Amniotic epithelial cell (primary cell): ENCODE data around the gene SNX1.
"Not testable (repeated sequence)": the region's sequence is repeated elsewhere in the genome, so short reads cannot be mapped to it uniquely, and the experiment has no call there.

Experiments
- DNase-seq: peaks from one replicate; pipeline ENCODE4 v3.0.0-alpha.2; 2010; ENCODE audit warnings: low read depth

SNX1 gene

DNA sequence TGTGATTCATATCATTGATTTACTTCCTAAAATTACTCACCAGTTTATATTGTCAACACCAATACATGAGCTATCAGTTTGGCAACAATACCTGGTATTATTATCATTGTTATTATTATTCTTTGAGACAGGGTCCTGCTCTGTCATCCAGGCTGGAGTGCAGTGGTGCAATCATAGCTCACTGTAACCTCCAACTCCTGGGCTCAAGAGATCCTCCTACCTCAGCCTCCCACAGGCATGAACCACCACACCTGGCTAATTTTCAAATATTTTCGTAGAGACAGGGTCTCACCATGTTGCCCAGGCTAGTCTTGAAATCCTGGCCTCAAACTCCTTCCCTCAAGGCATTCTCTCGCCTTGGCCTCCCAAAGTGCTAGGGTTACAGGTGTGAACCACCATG lies 22.3 kb upstream of the SNX1 start:
- DNase-seq: not testable (repeated sequence)

DNA sequence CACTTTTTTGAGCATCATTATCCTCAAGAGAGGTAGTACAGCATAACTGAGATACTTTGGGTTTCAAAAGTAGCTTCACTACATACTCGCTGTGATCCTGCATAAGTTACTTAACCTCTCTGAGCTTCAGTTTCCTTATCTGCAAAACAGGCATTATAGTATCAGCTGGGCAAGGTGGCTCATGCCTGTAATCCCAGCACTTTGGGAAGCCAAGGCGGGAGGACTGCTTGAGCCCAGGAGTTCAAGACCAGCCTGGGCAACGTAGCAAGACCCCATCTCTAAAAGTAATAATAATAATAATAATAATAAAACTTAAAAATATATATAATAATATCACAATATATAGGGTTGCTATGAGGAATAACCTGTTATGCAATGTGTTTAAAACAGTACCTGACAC lies 13.0 kb upstream of the SNX1 start:
- no peak for DNase-seq

DNA sequence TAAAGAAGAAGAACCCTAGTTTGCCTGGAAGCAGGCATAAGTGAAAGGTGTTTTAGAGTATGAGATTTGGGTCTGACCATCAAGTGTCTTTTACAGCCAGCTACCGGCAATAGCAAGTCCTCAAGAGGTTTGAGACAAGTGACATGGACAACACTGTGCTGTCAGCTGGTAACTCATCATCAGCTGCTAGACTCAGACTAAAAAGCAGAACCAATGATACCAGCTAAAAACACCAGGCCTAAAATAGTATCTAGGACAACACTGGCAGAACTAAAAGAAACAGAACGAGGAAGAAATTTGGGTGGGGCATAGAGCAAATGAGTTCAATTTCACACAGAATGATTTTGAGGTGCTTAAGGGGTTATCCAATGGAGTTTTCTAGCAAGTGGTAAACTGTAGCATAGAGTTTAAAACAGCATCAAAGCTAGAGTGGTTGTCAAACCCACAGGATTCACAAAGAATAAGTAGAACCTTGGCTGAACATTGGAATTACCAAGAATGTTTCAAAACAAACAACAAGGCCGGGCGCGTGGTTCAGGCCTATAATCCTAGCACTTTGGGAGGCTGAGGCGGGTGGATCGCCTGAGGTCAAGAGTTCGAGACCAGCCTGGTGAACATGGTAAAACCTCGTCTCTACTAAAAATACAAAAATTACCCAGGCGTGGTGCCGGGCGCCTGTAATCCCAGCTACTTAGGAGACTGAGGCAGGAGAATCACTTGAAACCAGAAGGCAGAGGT lies 6.1 kb upstream of the SNX1 start:
- no peak for DNase-seq

DNA sequence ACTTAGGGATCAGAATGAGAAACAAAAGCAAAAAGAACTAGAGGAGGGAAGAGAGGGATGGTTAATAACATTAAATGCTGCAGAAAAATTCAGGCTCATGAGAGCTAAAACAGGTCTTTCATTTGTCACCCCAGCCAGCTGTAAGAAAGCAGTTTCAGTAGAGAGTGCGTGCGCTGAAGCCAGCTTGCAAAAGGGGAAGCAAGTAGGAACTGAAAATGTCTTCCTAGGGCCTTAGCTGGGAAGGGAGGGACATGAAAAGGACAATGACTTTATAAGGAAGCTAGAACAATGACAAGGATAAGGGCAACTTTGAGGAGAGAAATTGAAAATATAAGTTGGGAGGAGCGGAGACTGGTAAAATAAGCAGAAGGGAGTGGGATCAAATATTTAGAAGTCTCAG lies 5.3 kb upstream of the SNX1 start:
- DNase-seq: no peak

DNA sequence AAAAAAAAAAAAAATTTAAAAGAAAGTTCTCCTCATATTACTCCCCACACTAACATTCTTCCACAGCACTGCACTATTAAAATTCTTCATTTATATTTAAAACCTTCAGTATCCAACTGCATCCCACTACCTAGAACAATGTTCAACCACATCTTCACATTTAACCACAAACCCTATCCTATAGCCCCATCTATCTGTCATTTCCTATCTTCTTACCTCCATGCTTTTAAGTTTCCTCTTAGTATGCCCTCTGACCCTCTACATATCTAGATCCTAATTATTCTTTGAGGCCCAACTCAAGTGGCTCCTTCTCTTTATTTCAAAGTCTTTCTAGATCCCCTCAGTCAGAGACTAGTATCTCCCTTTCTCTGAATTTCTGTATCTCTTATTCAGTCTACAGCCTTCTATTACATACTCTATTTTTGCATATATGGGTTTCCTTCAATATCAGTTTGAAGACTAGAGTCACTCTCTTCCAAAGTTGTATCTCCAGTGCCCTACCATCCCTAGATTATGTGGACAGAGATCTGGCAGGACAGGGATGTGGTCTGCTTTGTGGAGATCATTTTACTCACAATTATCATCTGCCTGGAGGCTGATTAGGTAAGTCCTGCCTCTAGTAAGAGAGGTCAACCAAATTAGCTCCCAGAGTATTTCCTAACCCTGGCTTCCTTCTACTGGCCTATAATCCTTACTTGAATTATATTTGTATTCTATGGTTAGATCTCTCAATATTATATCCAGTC lies 3.5 kb upstream of the SNX1 start:
- no peak for DNase-seq

DNA sequence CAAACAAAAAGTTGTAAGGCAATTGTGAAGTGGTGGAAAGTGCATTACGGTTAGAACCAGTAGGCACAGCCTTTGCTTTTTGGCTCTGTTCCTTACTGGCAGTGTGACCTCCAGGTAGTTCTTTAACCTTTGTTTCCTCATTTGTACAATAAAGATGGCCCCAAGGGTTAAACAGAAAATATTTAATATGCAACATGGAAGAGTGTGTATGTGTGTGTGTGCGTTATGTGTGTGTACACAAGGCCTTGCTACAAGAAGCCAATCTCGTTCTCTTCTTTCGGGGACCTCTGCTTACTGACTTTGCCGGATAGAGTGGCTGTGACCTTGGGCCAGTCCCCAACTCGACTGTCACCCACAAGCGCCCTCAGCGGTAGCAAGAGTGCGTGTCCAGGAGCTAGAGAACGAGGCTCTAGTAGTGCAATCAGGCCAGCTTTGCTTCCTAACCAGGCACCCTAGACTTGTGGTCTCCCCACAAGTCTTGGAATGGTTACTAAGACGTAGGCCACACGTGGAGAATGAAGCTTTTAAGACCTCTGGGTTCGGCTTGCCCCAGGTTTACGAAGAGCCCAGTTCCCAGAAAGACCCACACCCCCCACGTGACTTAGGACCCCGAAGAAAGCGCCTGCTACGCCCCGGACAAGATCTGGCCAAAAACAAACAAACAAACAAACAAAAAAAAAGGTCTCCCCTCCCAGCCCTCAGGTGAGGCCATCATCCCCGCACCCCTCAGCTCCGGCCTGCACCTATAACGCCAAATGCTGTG lies 2.7 kb upstream of the SNX1 start:
- DNase-seq: peak; percentile 74

DNA sequence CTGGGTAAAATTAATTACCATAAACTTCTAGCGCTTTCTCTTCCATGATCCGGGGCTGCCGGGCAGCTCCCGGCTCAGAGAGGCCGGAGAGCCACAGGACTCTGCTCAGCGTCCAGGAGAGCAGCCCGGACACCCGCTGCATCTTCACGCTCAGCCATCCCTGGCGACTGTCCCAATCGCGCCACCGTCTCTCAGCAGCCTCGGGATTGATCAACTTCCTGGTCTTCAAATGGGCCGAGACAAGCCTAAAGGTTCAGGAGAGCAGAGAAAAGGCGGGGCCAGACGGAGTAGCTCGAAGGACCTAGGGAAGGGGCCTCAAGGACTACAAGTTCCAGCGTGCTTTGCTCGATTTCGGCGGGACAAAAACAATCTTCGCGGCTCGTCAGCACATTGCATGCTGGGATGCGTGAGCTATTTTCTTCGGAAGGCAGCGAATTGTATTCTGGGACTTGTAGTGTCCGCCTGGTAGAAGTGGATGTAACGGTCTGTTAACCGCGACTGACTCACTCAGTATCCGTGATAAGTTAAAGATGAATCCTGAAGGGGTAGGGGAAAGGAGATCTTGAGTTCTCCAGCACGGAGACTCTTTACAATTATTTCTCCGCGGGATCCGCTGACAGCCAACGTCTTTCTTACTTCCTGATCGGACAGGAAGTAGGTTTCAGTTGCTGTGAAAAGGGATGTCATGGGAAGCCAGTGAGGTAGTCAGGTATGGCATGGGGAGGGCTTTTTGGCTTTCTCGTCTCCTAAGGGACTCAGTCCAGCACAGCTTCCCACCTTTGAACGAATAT lies 2.0 kb upstream of the SNX1 start, which contains the start of gene CIAO2A:
CIAO2A (minus strand) TSS at position 212 of the 791 bp plus-strand sequence; CDS start at position 142, 70 bp downstream.
- peak; percentile 99 for DNase-seq

DNA sequence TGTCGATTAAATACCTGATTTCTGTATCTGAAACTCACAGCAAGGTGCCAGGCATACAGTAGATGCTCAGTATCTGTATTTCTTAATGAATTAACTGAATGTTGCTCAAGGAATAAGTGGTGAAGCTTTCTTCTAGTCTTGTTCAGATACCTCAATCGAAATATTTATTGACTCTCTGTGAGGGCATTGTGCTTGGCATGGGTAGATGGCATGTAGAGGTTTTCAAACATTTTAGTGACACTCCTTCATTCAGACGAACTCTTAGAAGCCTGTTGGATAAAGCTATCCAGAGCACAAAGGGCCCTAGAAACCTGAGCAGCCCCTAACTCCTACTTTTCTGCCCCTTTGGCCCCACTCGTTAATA lies 369 bp upstream of the SNX1 start:
- DNase-seq: no peak

DNA sequence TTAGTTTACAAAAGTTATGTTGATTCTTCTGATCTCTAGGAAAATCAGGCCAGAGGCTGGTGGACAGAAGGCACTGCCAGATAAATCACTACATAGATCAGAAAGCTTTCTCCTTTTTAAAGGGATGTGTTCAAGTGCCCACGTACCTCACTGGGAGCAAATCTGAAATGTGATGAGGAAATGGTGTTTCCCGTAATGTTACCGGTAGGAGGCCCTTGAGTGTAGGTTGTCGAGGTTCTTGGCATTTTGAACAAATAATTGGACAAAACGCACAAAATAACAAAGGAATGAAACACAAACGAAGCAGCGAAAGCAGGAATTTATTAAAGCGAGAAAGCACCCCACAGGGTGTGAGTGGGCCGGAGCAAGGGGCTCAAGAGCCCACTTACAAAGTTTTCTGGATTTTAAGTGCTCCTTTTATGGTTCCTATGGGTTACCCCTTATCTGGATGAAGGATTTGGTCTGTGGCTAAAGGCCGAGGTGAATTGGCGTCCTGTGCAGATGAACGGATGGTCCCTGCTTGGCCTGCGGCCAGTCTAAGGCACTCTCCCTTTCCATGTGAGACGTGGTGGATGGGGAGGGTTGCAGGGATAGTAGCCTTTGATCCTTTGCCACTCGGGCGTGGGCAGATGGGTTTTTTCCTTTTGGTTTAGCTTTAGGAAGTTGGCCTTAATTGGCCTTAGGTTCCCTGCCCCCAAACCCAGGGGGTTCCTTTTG lies 1.0 kb downstream of the SNX1 start:
- peak; percentile 45 for DNase-seq

DNA sequence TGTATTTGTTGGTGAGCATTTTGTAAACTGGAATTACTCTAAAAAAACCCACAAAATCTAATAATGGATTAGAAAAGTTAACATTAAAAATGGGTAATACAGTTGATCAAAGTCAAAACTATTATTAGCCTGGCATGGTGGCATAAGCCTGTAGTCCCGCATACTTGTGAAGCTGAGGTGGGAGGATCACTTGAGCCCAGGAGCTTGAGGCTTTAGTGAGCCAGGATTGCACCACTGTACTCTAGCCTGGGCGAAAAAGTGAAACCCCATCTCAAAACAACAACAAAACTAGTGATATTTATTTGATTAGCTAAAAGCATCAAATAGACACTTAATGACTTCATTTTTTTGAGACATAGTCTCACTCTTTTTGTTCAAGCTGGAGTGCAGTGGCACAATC lies 3.6 kb downstream of the SNX1 start:
- DNase-seq: peak; percentile 29

DNA sequence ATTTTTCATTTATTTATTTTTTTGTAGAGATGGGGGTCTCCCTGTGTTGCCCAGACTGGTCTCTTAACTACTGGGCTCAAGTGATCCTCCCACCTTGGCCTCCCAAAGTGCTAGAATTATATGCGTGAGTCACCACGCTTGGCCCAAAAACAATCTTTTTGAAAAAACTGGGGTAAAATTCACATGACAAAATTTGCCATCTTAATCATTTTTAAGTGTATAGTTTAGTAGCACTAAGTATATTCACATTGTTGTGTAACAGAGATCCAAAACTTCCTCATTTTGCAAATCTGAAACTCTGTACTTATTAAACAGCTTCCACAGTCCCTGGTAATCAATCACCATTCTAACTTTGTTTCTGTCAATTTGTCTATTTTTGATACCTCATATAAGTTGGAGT lies 5.2 kb downstream of the SNX1 start:
- no peak for DNase-seq

DNA sequence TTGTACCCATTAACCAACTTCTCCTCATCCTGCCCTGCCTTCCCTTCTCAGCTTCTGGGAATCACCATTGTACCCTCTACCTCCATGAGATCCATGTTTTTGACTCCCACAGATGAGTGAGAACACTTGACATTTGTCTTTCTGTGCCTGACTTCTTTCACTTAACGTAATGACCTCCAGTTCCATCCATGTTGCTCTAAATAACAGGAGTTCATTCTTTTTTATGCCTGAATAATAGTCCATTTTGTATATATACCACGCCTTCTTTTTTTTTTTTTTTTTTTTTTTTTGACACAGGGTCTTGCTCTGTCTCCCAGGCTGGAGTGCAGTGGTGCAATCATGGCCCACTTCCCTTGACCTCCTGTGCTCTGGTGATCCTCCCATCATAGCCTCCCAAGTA lies 6.7 kb downstream of the SNX1 start:
- no peak for DNase-seq

DNA sequence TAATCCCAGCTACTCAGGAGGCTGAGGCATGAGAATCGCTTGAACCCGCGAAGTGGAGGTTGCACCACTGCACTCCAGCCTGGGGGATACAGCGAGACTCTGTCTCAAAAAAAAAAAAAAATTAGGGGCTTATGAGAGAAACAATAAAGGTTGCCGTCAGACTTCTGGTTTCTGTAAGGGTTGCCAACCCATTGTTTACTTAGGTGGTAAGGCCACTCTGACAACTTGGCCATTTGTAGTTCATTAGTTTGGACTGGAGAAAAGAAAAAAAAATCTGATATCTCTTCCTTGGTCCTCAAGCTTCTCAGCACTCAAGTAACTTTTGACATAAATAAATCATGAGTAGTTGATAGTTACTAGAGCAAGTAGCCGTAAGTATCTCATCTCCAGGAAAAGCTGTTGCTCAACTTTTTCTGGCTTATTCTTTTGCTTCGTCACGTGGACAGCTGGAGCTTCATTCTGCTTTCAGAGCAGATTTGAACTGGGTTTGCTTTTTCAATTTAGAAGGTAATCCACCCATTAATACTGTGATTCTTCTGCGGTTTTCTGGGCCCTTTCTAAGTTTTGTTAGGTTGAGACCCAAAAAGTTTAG lies 9.4 kb downstream of the SNX1 start:
- DNase-seq: peak; percentile 92

DNA sequence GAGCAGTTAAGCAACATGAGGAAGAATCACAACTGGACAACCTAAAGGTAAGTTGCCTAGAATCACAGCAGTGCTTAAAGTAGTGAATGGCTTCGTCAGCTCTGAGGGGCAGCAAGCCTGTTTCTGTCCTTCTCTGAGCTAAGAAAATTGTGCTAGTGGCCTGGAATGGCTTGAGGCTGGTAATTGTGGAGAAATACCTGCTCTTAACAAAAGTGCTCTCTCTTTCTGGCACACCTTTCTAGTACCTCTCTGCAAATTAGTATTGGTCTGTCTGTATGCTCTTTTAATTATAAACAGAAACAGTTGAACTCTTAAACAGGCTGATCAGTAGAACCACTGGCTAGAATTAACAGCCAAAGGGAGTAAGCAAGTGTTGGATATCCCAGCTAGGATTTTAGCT lies 11.6 kb downstream of the SNX1 start:
- DNase-seq: no peak

DNA sequence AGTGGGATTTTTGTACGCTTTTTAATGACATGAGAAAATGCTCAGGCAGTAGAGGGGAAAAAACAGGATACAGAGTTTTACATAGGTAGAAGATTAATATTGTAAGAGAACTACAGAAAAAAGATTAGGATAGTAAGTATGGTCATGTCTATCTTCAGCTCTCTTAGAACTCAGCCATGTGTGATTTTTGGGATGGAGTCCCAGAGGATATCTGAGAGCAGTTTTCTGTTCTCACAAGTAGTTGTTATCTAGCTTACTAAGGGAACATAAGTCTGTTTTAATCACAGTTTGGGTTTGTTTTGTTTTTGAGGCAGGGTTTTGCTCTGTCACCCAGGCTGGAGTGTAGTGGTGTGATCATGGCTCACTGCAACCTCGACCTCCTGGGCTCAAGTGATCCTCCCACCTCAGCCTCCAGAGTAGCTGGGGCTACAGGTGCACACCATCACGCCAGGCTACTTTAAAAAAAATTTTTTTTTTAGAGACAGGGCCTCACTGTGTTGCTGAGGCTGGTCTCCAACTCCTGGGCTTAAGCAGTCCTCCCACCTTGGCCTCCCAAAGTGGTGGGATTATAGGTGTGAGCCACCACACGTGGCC lies 14.4 kb downstream of the SNX1 start:
- not testable (repeated sequence) for DNase-seq

DNA sequence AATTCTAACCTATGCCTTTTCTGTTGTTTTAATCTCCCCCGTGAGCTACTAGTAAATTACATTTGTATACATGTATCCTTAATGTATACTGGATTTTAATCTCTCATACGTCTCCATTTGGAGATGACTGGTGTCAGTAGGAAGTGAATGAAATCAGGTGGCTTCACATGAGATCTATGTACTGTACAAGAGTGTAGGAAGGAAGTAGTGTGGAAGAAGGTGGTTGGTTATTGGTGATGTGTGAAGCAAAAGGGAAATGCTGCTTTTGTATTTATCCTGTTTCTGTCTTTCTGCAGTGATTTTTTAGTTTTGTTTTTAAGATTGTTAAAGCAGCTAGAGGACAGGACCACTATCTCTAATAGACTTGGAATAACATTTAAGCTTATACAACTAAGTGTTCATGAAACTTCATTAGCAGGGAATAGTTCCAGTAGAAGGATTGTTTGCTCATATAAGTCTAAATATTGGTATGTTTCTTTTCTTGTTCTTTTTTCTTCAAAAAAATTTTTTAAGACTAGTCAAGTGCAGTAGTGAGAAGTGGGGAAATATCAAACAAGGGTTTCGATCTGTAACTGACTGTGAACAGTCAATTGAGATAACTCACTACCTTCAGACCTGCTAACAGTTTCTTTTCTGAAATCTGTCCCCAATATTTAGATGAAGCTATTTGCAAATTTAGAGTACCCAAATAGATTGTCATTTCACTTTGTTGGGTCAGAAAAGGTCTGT lies 15.3 kb downstream of the SNX1 start:
- no peak for DNase-seq

DNA sequence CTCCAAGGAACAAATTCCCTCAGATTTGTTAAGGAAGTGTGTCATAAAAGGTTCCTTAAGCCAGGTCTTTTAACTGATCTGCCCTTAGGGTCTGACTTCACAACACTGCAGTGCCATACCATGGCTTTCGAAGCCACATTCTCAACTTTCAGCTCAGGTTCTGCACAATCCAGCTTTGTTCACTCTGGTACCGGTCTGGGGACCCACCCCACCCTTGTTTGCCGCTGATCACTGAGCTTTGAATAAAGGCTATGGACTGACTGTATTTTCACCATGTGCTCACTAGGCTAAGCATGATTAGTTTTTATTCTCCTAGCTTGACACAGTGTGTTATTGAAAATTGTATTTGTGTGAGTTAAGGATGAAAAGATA lies 15.9 kb downstream of the SNX1 start:
- DNase-seq: no peak

DNA sequence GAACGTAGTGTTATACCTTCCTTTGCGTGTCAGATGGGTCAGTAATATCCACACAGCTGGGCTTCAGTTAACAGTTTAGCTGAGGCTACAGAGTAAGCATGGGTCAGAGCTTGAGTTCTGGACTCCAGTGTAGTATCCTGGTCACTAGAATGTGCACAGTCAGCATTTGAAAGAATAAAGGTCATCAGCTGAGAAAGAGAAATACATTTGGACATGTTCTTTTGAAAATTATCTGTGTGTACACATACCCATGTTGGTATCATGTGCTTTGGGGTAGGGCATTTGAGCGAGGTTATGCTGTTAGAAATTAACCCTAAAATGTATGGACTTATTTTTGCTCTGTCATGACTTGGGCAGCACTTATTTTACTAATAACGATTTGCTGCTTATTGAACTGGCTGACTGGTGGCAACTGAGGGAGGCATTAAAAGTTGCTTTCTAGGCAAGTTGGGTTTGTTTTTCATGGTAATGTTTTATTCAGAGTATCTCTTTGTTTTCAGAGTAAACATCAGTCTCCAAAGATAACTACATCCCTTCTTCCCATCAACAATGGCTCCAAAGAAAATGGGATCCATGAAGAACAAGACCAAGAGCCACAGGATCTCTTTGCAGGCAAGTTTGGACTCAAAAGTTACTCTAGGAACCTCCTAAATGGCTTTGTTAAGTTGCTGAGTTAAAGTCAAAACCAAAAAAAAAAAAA lies 16.4 kb downstream of the SNX1 start:
- no peak for DNase-seq

DNA sequence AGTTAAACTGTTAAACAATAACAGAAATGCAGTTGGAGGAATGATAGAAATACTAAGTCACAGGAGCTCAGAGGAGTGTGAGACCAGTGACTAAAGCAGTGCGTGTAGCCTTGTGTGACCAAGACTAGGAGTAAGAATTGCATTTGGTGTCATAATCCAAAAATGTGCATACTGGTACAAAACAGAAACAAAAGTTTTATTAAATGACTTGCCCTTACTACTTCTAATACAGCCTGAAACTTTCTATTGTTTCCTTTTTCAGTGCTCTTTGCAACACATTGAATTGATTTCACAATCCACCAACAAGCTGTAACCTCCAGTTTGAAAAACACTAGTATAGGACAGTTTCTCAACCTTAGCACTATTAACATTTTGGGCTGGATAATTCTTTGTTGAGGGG lies 17.1 kb downstream of the SNX1 start:
- DNase-seq: peak; percentile 41
